Measurements from ENCODE around the gene MORN1. TPM values are rescaled to one million over a fixed set of nuclear protein-coding genes. Genes with fewer than 3 reads are reported as not detected.

The MORN1 gene
- total RNA-seq, 4 donors from 2014 or later = 4.9 to 21.5 (median 15.9) TPM

GRCh38 chr1:2363847-2364513 lies 27.4 kb downstream of the MORN1 start:
- Histone ChIP-seq H3K4me3 (no peak overlapping the region), H3K27ac (no peak overlapping the region), H3K27me3 (no peaks in the 10 kb centered on the region), H3K9me3 (no peaks in the 10 kb centered on the region), H3K4me1 (no peaks in the 10 kb centered on the region), H3K36me3 (no peaks in the 10 kb centered on the region)
- TF ChIP-seq, protein P1, sequence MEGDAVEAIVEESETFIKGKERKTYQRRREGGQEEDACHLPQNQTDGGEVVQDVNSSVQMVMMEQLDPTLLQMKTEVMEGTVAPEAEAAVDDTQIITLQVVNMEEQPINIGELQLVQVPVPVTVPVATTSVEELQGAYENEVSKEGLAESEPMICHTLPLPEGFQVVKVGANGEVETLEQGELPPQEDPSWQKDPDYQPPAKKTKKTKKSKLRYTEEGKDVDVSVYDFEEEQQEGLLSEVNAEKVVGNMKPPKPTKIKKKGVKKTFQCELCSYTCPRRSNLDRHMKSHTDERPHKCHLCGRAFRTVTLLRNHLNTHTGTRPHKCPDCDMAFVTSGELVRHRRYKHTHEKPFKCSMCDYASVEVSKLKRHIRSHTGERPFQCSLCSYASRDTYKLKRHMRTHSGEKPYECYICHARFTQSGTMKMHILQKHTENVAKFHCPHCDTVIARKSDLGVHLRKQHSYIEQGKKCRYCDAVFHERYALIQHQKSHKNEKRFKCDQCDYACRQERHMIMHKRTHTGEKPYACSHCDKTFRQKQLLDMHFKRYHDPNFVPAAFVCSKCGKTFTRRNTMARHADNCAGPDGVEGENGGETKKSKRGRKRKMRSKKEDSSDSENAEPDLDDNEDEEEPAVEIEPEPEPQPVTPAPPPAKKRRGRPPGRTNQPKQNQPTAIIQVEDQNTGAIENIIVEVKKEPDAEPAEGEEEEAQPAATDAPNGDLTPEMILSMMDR (IDR thresholded peaks at IDR 0.05) = no peak
- no peak for TF ChIP-seq POLR2A (IDR thresholded peaks at IDR 0.05)
- DNase-seq = no peak

DNA sequence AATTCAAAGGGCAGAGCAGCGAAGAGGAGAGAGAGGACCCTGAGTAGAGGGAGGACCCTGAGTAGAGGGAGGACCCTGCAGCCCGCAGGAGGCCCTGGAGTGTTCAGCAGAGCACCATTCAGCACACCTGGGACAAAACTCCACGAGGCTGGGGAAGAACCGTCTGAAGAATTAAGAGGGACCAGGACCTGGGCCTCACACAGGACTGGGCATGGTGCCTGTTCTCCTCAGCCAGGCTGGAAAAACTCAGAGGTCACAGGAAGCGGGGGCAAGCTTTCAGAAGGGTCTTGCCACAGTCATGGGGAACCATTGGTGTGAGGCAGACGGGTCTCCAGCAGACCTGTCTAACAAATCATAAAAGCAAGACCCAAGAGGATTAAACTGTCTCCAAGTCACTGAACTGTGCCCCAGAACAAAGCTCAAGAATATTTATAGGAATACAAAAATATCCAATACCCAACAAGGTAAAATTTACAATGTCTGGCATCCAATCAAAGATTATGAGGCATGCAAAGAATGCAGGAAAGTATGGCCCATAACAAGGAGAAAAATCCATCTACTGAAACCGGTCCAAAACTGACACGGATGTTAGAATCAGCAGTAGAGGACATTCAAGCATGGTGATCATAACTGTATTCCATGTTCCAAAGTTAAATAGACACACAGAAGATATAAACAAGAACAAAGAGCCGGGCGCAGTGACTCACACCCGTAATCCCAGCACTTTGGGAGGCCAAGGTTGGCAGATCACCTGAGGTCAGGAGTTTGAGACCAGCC lies 30.6 kb downstream of the MORN1 start:
- H3K36me3 ChIP-seq = no peaks in the 10 kb centered on the region
- H3K27ac ChIP-seq = no peak overlapping the region
- no peak for DNase-seq
- no peak overlapping the region for H3K4me3 ChIP-seq
- TF ChIP-seq POLR2A (IDR thresholded peaks at IDR 0.05) = no peak
- TF ChIP-seq, protein P1 (IDR thresholded peaks at IDR 0.05) = no peak
- H3K27me3 ChIP-seq = no peaks in the 10 kb centered on the region
- H3K4me1 ChIP-seq = no peaks in the 10 kb centered on the region
- no peaks in the 10 kb centered on the region for H3K9me3 ChIP-seq

- no peak for TF ChIP-seq POLR2A (IDR thresholded peaks at IDR 0.05)
- TF ChIP-seq, protein P1 (IDR thresholded peaks at IDR 0.05) = no peak
- Histone ChIP-seq H3K9me3 (no peaks in the 10 kb centered on the region), H3K27ac (no peak overlapping the region), H3K36me3 (no peaks in the 10 kb centered on the region), H3K27me3 (no peaks in the 10 kb centered on the region), H3K4me3 (no peak overlapping the region), H3K4me1 (no peaks in the 10 kb centered on the region)
- DNase-seq = no peak
Observed at GRCh38 chr1:2358651-2359640, 32.4 kb downstream of the MORN1 start.

- Histone ChIP-seq H3K9me3 (no peaks in the 10 kb centered on the region), H3K4me3 (no peak overlapping the region), H3K36me3 (no peaks in the 10 kb centered on the region), H3K4me1 (no peaks in the 10 kb centered on the region), H3K27ac (no peak overlapping the region), H3K27me3 (no peaks in the 10 kb centered on the region)
- TF ChIP-seq, protein P1 (IDR thresholded peaks at IDR 0.05) = no peak
- no peak for TF ChIP-seq POLR2A (IDR thresholded peaks at IDR 0.05)
- DNase-seq = no peak
Observed at GRCh38 chr1:2358072-2358471, 33.3 kb downstream of the MORN1 start.
